GM12878 (cell line): ENCODE measurements around the gene CD180. TPM values are rescaled to one million over a fixed set of nuclear protein-coding genes. Genes with fewer than 3 reads are reported as not detected.

ENCODE experiments used
- ATAC-seq: fragments of 200-7000 bp; cut with Tn5 transposase; 3 replicates; pipeline ENCODE4 v1.9.1; 2020; ENCODE audit warnings: mild to moderate bottlenecking, moderate library complexity
- BruUV-seq: library from RNA; stranded (reverse); fragments of 400-500 nt; replicated peaks from 2 replicates; lab custom pipeline; 2021; lab: Mats Ljungman, UMichigan
- CTCF ChIA-PET: fragments of 300-600 bp; sonication (Branson Sonifier 250); formaldehyde crosslinking; extraction: SDS; loops from one replicate; lab custom pipeline; 2021; ENCODE audit warnings: inconsistent platforms; lab: Yijun Ruan, JAX
- POLR2A ChIA-PET: fragments of 350-600 bp; formaldehyde crosslinking; extraction: SDS; loops from one replicate; lab custom pipeline; 2021; ENCODE audit warnings: inconsistent platforms; lab: Charles Lee
- RAD21 ChIA-PET: fragments of 300-600 bp; sonication (Branson Sonifier 250); formaldehyde crosslinking; loops from one replicate; lab custom pipeline; 2023; ENCODE audit warnings: antibody characterized with exemption; ENCODE audit not compliant: unreplicated experiment; lab: Charles Lee
- SMC1A ChIA-PET: fragments of 300-600 bp; sonication (Branson Sonifier 250); formaldehyde crosslinking; loops from one replicate; lab custom pipeline; 2023; ENCODE audit not compliant: unreplicated experiment, uncharacterized antibody; lab: Charles Lee
- DNase-seq: peaks from one replicate; pipeline ENCODE4 v3.0.0-alpha.2; 2011; ENCODE audit warnings: low read depth, low spot score
- FAIRE-seq: peaks from 3 replicates; lab custom pipeline; 2011; peaks lifted over from hg19 to GRCh38; lab: Jason Lieb, UNC
- H2AFZ ChIP-seq: 2 replicates; pipeline ENCODE4 v1.6.0; 2011; ENCODE audit warnings: low read depth, low read length, control low read depth; ENCODE audit not compliant: control insufficient read depth
- H3K27ac ChIP-seq: 2 replicates; pipeline ENCODE4 v1.5.1; 2011; ENCODE audit warnings: control low read depth; ENCODE audit not compliant: control insufficient read depth, insufficient read depth
- H3K27me3 ChIP-seq, 2 experiments: replicated peaks in 1 of 2; 2 replicates each; pipeline versions ENCODE4 v1.6.0 to v1.6.1; 2011; ENCODE audit warnings: low read length in 1 of 2; ENCODE audit not compliant: control insufficient read depth in 2 of 2, insufficient read depth in 2 of 2
- H3K36me3 ChIP-seq, 2 experiments: 2 replicates each; pipeline ENCODE4 v1.5.1; 2011; ENCODE audit warnings: low read length in 1 of 2; ENCODE audit not compliant: control insufficient read depth in 2 of 2, insufficient read depth in 2 of 2
- H3K4me1 ChIP-seq: 2 replicates; pipeline ENCODE4 v1.6.1; 2011; ENCODE audit warnings: mild to moderate bottlenecking, low read length, moderate library complexity, mixed read lengths; ENCODE audit not compliant: control insufficient read depth, insufficient read depth
- H3K4me2 ChIP-seq: 2 replicates; pipeline ENCODE4 v1.6.0; 2011; ENCODE audit warnings: control low read depth; ENCODE audit not compliant: control insufficient read depth, insufficient read depth
- H3K4me3 ChIP-seq: fragments of 200-600 bp; sonication (generic); 2 replicates; pipeline ENCODE4 v1.5.1; 2016
- H3K79me2 ChIP-seq: 2 replicates; pipeline ENCODE4 v1.6.0; 2011; ENCODE audit warnings: low read length; ENCODE audit not compliant: control insufficient read depth, insufficient read depth
- H3K9ac ChIP-seq: 2 replicates; pipeline ENCODE4 v1.8.0; 2011; ENCODE audit warnings: low read length, control low read depth, mixed read lengths; ENCODE audit not compliant: control insufficient read depth, insufficient read depth
- H3K9me3 ChIP-seq: replicated peaks from 3 replicates; pipeline ENCODE4 v1.5.1; 2011; ENCODE audit warnings: mild to moderate bottlenecking, low read length; ENCODE audit not compliant: control insufficient read depth, insufficient read depth
- H4K20me1 ChIP-seq: 2 replicates; pipeline ENCODE4 v1.6.0; 2011; ENCODE audit not compliant: control insufficient read depth, insufficient read depth
- ASH2L ChIP-seq: fragments of 300-600, 200-600 bp; sonication (generic); IDR thresholded peaks from 2 replicates; pipeline ENCODE4 v1.6.1; 2017; ENCODE audit warnings: low read depth, mild to moderate bottlenecking, borderline replicate concordance
- CUX1 ChIP-seq: IDR thresholded peaks from 2 replicates; pipeline ENCODE4 v1.6.1; 2012; ENCODE audit warnings: improper control_type of control experiment, low read depth, low read length; ENCODE audit not compliant: insufficient replicate concordance
- ELK1 ChIP-seq: IDR thresholded peaks from 2 replicates; pipeline ENCODE4 v1.6.1; 2012; ENCODE audit warnings: low read depth, low read length, improper control_type of control experiment
- FOXK2 ChIP-seq: fragments of 450-650 bp; IDR thresholded peaks from 2 replicates; pipeline ENCODE4 v1.6.1; 2017; ENCODE audit warnings: mild to moderate bottlenecking, moderate library complexity
- HDGF ChIP-seq: fragments of 450-650 bp; IDR thresholded peaks from 2 replicates; pipeline ENCODE4 v1.6.1; 2016; ENCODE audit warnings: antibody characterized with exemption
- JUNB ChIP-seq: IDR thresholded peaks from 2 replicates; pipeline ENCODE4 v1.6.1; 2016; ENCODE audit warnings: antibody characterized with exemption, mild to moderate bottlenecking
- MYB ChIP-seq: fragments of 150-350 bp; IDR thresholded peaks from 2 replicates; pipeline ENCODE4 v1.6.1; 2014; ENCODE audit warnings: mild to moderate bottlenecking, low read depth, low read length, borderline replicate concordance
- MYC ChIP-seq: IDR thresholded peaks from 2 replicates; pipeline ENCODE4 v1.6.1; 2011; ENCODE audit warnings: mild to moderate bottlenecking, low read length, moderate library complexity, inconsistent platforms; ENCODE audit not compliant: insufficient read depth, insufficient replicate concordance, insufficient read length, severe bottlenecking
- NFYB ChIP-seq: IDR thresholded peaks from 2 replicates; pipeline ENCODE4 v1.6.1; 2011; ENCODE audit warnings: low read depth, mild to moderate bottlenecking, low read length, improper control_type of control experiment, moderate library complexity; ENCODE audit not compliant: insufficient read depth
- RELA ChIP-seq: fragments of 450-650 bp; IDR thresholded peaks from 2 replicates; pipeline ENCODE4 v1.8.0; 2014; ENCODE audit warnings: borderline replicate concordance; ENCODE audit not compliant: partially characterized antibody
- RELB ChIP-seq: fragments of 450-650 bp; IDR thresholded peaks from 2 replicates; pipeline ENCODE4 v1.6.1; 2017; ENCODE audit warnings: low read depth, mild to moderate bottlenecking, moderate library complexity
- REST ChIP-seq: IDR thresholded peaks from 2 replicates; pipeline ENCODE4 v1.6.1; 2012; ENCODE audit warnings: mild to moderate bottlenecking, low read depth, low read length
- TARDBP ChIP-seq: IDR thresholded peaks from 2 replicates; pipeline ENCODE4 v1.6.1; 2016; ENCODE audit warnings: borderline replicate concordance
- WGBS: methylation state at CpG from one replicate; pipeline ENCODE4 v1.1.6; 2016; ENCODE audit warnings: low lambda C conversion rate; ENCODE audit not compliant: insufficient replicate concordance, insufficient coverage; ENCODE audit errors: missing lambda C conversion rate; 5-methylcytosine and 5-hydroxymethylcytosine counted together
- in situ Hi-C: fragments of 300-500 bp; cut with MboI; formaldehyde crosslinking; loops from 9 replicates; pipeline ENCODE4 v1.14.3; 2018; ENCODE audit warnings: mixed read lengths
- intact Hi-C: fragments of 100-400 bp; cut with micrococcal nuclease; formaldehyde crosslinking; loops from one replicate; pipeline ENCODE4 v1.14.2; 2022; ENCODE audit not compliant: unreplicated experiment
- polyA plus RNA-seq, 11 experiments: library from polyadenylated mRNA; depleted of rRNA in 4 of 11; unstranded in 6 of 11; stranded (reverse) in 5 of 11; fragments of >200 nt; fragmentation: Nextera tagmentation in 4 of 11; fragmentation: Illumina TruSeq in 1 of 11; extraction: Ambion mirVana in 4 of 11; extraction: Trizol in 1 of 11; gene quantifications; 1 replicate in 1 of 11; 2 replicates in 10 of 11; pipeline versions ENCODE4 v1.2.1 to v1.2.3, GENCODE V29; 2011 to 2016; ENCODE audit warnings: inconsistent platforms in 2 of 11, missing spikeins in 2 of 11, low read depth in 1 of 11
- total RNA-seq, 4 experiments: library from RNA; depleted of rRNA in 3 of 4; stranded (reverse); fragments of >200 nt in 3 of 4; fragmentation: Illumina TruSeq in 1 of 4; extraction: Trizol in 1 of 4; gene quantifications; 2 replicates each; pipeline versions ENCODE4 v1.2.1 to v1.2.3, GENCODE V29; 2013 to 2021

The CD180 gene
- total and polyA plus RNA-seq, 10 of the 15 experiments (the other 5 are each of a cell fraction or from before 2014, with no cell fraction given) = 0.22 to 9.7 (median 2.9) TPM

GRCh38 chr5:67178966-67179365, 17.6 kb downstream of the CD180 start:
- peaks cover 4% of the 10 kb centered on the region for H3K9me3 ChIP-seq
- no peak overlapping the region for H3K9ac ChIP-seq
- intact Hi-C loops = no loop called here
- TF ChIP-seq MYB = no peak
- TF ChIP-seq FOXK2 = no peak
- TF ChIP-seq MYC = no peak
- TF ChIP-seq HDGF = no peak
- no peak for TF ChIP-seq REST
- no peak for TF ChIP-seq RELB
- TF ChIP-seq ELK1 = no peak
- no peak for TF ChIP-seq RELA
- no peak for TF ChIP-seq JUNB
- no peak for TF ChIP-seq CUX1
- TF ChIP-seq NFYB = no peak
- TF ChIP-seq ASH2L = no peak
- TF ChIP-seq TARDBP = no peak
- POLR2A ChIA-PET = no interaction called here
- WGBS = 79% methylated on average over 7 of the region's 7 CpGs
- H3K4me2 ChIP-seq = no peak overlapping the region
- no peak overlapping the region for H2AFZ ChIP-seq
- FAIRE-seq (no peak), DNase-seq (no peak), ATAC-seq (no peak)
- no peaks in the 10 kb centered on the region for H3K4me1 ChIP-seq
- H3K4me3 ChIP-seq = no peak overlapping the region
- RAD21 ChIA-PET = no interaction called here
- in situ Hi-C loops = no loop called here
- CTCF ChIA-PET = interaction anchor here (1.1 to 2.6 kb wide), 3 partner anchors 10 to 21 kb away, joined by 3 to 8 read pairs (median 3); no protein-coding TSS in a partner anchor
- no peaks in the 10 kb centered on the region for H3K27me3 ChIP-seq
- no peak overlapping the region for H3K27ac ChIP-seq
- no TSS peak for BruUV-seq
- SMC1A ChIA-PET = interaction anchor here (1.0 kb wide), 1 partner anchor 18 kb away, joined by 3 read pairs; the partner anchor contains the start of gene CD180
- H4K20me1 ChIP-seq = no peaks in the 10 kb centered on the region
- no peaks in the 10 kb centered on the region; a peak in 2 of 4 replicates for H3K36me3 ChIP-seq
- no peaks in the 10 kb centered on the region for H3K79me2 ChIP-seq
